Trophoblast cell (in vitro differentiated cells and primary cell): ENCODE measurements around the gene MX2.
"Not testable (repeated sequence)": the region's sequence is repeated elsewhere in the genome, so short reads cannot be mapped to it uniquely, and the experiment has no call there.

Experiments used
- DNase-seq, 2 donors: peaks; one replicate each; pipeline ENCODE4 v3.0.0-alpha.2; 2016
- H2AFZ ChIP-seq: 2 replicates; pipeline ENCODE4 v1.6.1; 2013; ENCODE audit warnings: low read length, moderate library complexity, mild to moderate bottlenecking; ENCODE audit not compliant: insufficient read depth, poor library complexity
- H2AK5ac ChIP-seq: 2 replicates; pipeline ENCODE4 v1.6.1; 2013; ENCODE audit warnings: mild to moderate bottlenecking, low read length
- H2BK120ac ChIP-seq: 2 replicates; pipeline ENCODE4 v1.6.1; 2013; ENCODE audit warnings: low read length, mild to moderate bottlenecking, moderate library complexity; ENCODE audit not compliant: insufficient read depth, poor library complexity
- H2BK12ac ChIP-seq: 2 replicates; pipeline ENCODE4 v1.6.1; 2013; ENCODE audit warnings: mild to moderate bottlenecking, low read length, moderate library complexity
- H2BK5ac ChIP-seq: 2 replicates; pipeline ENCODE4 v1.6.1; 2013; ENCODE audit warnings: low read length, low read depth, moderate library complexity, mild to moderate bottlenecking; ENCODE audit not compliant: poor library complexity
- H3K14ac ChIP-seq: 2 replicates; pipeline ENCODE4 v1.6.1; 2013; ENCODE audit warnings: mild to moderate bottlenecking, low read length
- H3K18ac ChIP-seq: 2 replicates; pipeline ENCODE4 v1.6.1; 2013; ENCODE audit warnings: mild to moderate bottlenecking, low read length
- H3K23ac ChIP-seq: 2 replicates; pipeline ENCODE4 v1.6.1; 2013; ENCODE audit warnings: low read length
- H3K27ac ChIP-seq: 2 replicates; pipeline ENCODE4 v1.5.1; 2013; ENCODE audit warnings: low read depth, mild to moderate bottlenecking, inconsistent platforms, low read length, moderate library complexity
- H3K27me3 ChIP-seq: 2 replicates; pipeline ENCODE4 v1.6.1; 2013; ENCODE audit warnings: inconsistent platforms, mild to moderate bottlenecking, low read length, moderate library complexity; ENCODE audit not compliant: insufficient read depth
- H3K36me3 ChIP-seq, 2 experiments: 1 replicate in 1 of 2; 2 replicates in 1 of 2; pipeline ENCODE4 v1.6.1; 2013; ENCODE audit warnings: low read length in 2 of 2, mild to moderate bottlenecking in 2 of 2, moderate library complexity in 1 of 2; ENCODE audit not compliant: insufficient read depth in 2 of 2, control insufficient read depth in 1 of 2
- H3K4ac ChIP-seq: 2 replicates; pipeline ENCODE4 v1.6.1; 2013; ENCODE audit warnings: low read depth, mild to moderate bottlenecking, low read length, moderate library complexity
- H3K4me1 ChIP-seq, 2 experiments: 1 replicate in 1 of 2; 2 replicates in 1 of 2; pipeline ENCODE4 v1.6.1; 2013; ENCODE audit warnings: low read length in 2 of 2, mild to moderate bottlenecking in 2 of 2, moderate library complexity in 1 of 2; ENCODE audit not compliant: insufficient read depth in 2 of 2, control insufficient read depth in 1 of 2
- H3K4me2 ChIP-seq: 2 replicates; pipeline ENCODE4 v1.6.1; 2013; ENCODE audit warnings: inconsistent platforms, mild to moderate bottlenecking, low read length, moderate library complexity
- H3K4me3 ChIP-seq: 2 replicates; pipeline ENCODE4 v1.5.1; 2013; ENCODE audit warnings: mild to moderate bottlenecking, low read depth, low read length, inconsistent platforms
- H3K79me1 ChIP-seq: one replicate; pipeline ENCODE4 v1.6.1; 2013; ENCODE audit warnings: low read length
- H3K79me2 ChIP-seq: 2 replicates; pipeline ENCODE4 v1.6.1; 2013; ENCODE audit warnings: low read length, mild to moderate bottlenecking; ENCODE audit not compliant: control insufficient read depth, insufficient read depth, poor library complexity
- H3K9ac ChIP-seq: 2 replicates; pipeline ENCODE4 v1.6.1; 2013; ENCODE audit warnings: mild to moderate bottlenecking, low read length
- H3K9me3 ChIP-seq: 2 replicates; pipeline ENCODE4 v1.6.1; 2013; ENCODE audit warnings: low read depth, mild to moderate bottlenecking, control low read depth, inconsistent platforms, low read length; ENCODE audit not compliant: insufficient read depth
- H4K12ac ChIP-seq: 2 replicates; pipeline ENCODE4 v1.6.1; 2013; ENCODE audit warnings: low read depth, mild to moderate bottlenecking, low read length, moderate library complexity
- H4K8ac ChIP-seq: 2 replicates; pipeline ENCODE4 v1.6.1; 2013; ENCODE audit warnings: low read depth, mild to moderate bottlenecking, low read length, moderate library complexity
- H4K91ac ChIP-seq: one replicate; pipeline ENCODE4 v1.6.1; 2013; ENCODE audit warnings: low read depth, mild to moderate bottlenecking, low read length, moderate library complexity
- WGBS: extraction: QIAGEN DNeasy Blood & Tissue Kit; methylation state at CpG from one replicate; pipeline ENCODE4 v1.1.7; 2013; ENCODE audit warnings: missing lambda C conversion rate; ENCODE audit not compliant: insufficient read length, insufficient coverage; ENCODE audit errors: extremely low coverage; 5-methylcytosine and 5-hydroxymethylcytosine counted together

MX2 gene

GRCh38 chr21:41357546-41357945 is 4.3 kb upstream of the MX2 start:
- Histone ChIP-seq H3K23ac (no peak overlapping the region), H3K14ac (no peak overlapping the region), H2BK120ac (no peak overlapping the region), H2AFZ (no peak overlapping the region), H4K8ac (no peak overlapping the region), H3K9me3 (no peaks in the 10 kb centered on the region), H3K79me1 (no peaks in the 10 kb centered on the region), H4K12ac (no peak overlapping the region), H3K18ac (no peak overlapping the region), H3K9ac (no peak overlapping the region), H2AK5ac (no peak overlapping the region), H3K79me2 (no peaks in the 10 kb centered on the region), H3K4me2 (no peak overlapping the region), H3K4me3 (no peak overlapping the region), H3K27ac (no peak overlapping the region), H3K4me1 (no peaks in the 10 kb centered on the region), H3K4ac (no peak overlapping the region), H3K36me3 (no peaks in the 10 kb centered on the region), H2BK12ac (no peak overlapping the region), H2BK5ac (no peak overlapping the region), H3K27me3 (no peaks in the 10 kb centered on the region), H4K91ac (no peak overlapping the region)
- WGBS: no CpG with 5 or more reads among the region's 8 CpGs
- no peak for DNase-seq

- Histone ChIP-seq H3K79me2 (no peaks in the 10 kb centered on the region), H2AFZ (no peak overlapping the region), H3K4me3 (no peak overlapping the region), H4K8ac (no peak overlapping the region), H3K4ac (no peak overlapping the region), H2AK5ac (no peak overlapping the region), H3K27me3 (no peaks in the 10 kb centered on the region), H3K4me2 (no peak overlapping the region), H3K9ac (no peak overlapping the region), H3K23ac (no peak overlapping the region), H4K12ac (no peak overlapping the region), H3K18ac (no peak overlapping the region), H3K79me1 (no peaks in the 10 kb centered on the region), H4K91ac (no peak overlapping the region), H3K27ac (no peak overlapping the region), H3K4me1 (no peaks in the 10 kb centered on the region), H3K14ac (no peak overlapping the region), H2BK5ac (no peak overlapping the region), H2BK120ac (no peak overlapping the region), H3K9me3 (no peaks in the 10 kb centered on the region), H3K36me3 (no peaks in the 10 kb centered on the region), H2BK12ac (no peak overlapping the region)
- no peak for DNase-seq
- no CpG with 5 or more reads among the region's 9 CpGs for WGBS
Measured at GRCh38 chr21:41358193-41359166, 3.3 kb upstream of the MX2 start.

- Histone ChIP-seq H3K9me3 (no peaks in the 10 kb centered on the region), H2BK5ac (no peak overlapping the region), H3K4me1 (no peaks in the 10 kb centered on the region), H2BK12ac (no peak overlapping the region), H3K27ac (no peak overlapping the region), H3K18ac (no peak overlapping the region), H4K91ac (no peak overlapping the region), H4K12ac (no peak overlapping the region), H3K4me2 (no peak overlapping the region), H3K36me3 (no peaks in the 10 kb centered on the region), H3K79me1 (no peaks in the 10 kb centered on the region), H3K27me3 (no peaks in the 10 kb centered on the region), H3K4me3 (no peak overlapping the region), H3K4ac (no peak overlapping the region), H3K79me2 (no peaks in the 10 kb centered on the region), H4K8ac (no peak overlapping the region), H2AK5ac (no peak overlapping the region), H2BK120ac (no peak overlapping the region), H3K23ac (no peak overlapping the region), H2AFZ (no peak overlapping the region), H3K14ac (no peak overlapping the region), H3K9ac (no peak overlapping the region)
- WGBS: no CpG with 5 or more reads among the region's 12 CpGs
- DNase-seq: no peak
Measured at GRCh38 chr21:41359286-41359685, 2.5 kb upstream of the MX2 start.

- H3K79me2 ChIP-seq, H3K4me1 ChIP-seq, H3K4me2 ChIP-seq, H3K27ac ChIP-seq, H2AK5ac ChIP-seq, H3K36me3 ChIP-seq, H2BK120ac ChIP-seq, H3K4me3 ChIP-seq, H3K27me3 ChIP-seq, H2BK12ac ChIP-seq, H2AFZ ChIP-seq, H2BK5ac ChIP-seq, H4K8ac ChIP-seq, H3K79me1 ChIP-seq, H3K23ac ChIP-seq, H3K18ac ChIP-seq, H3K9ac ChIP-seq, H3K4ac ChIP-seq, H3K14ac ChIP-seq, H4K91ac ChIP-seq, DNase-seq, H4K12ac ChIP-seq, H3K9me3 ChIP-seq: not testable (repeated sequence)
- WGBS: no CpG with 5 or more reads among the region's 4 CpGs
Measured at GRCh38 chr21:41359754-41360071, 2.1 kb upstream of the MX2 start.
